ENCODE data around the gene PHAF1. TPM values are rescaled to one million over a fixed set of nuclear protein-coding genes. Genes with fewer than 3 reads are reported as not detected.

The PHAF1 gene
- total RNA-seq, 4 donors from 2014 or later: 14.2 to 22.5 (median 19.3) TPM

DNA sequence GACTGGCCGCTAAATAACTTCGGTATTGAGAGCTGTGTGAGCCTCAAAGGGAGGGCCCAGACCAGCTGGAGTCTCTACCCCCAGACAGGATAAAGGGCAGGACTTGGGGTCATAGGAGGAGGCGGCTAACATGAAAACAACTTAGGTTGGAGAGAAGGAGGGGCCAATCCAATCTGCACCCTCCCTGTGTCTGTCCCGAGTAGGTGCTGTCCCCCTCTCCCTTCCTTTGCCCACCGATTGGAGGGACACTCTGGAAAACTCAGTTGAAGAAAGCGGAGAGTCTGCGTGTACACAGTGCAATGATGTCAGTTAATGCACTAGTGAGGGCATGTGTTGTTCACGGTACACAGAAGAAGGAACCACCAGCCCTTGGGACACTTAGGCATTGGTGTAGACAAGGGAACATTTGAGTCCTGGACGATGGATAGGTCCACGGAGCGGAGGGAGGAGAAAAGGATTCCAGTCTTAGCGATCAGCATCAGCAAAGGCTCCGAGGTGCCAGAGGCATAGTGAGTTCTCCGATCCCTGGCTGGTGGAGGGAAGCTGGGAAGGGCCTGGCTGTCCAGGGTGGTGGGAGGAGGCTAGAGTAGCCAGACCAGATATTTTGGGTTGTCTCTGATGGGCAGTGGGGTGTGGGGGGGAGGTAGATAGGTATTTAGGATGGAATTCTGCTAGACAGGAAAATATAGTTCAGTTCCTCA lies 61.4 kb downstream of the PHAF1 start:
- peak overlapping the region; percentile 93 to 97 (median 97) for H3K27ac ChIP-seq
- peaks cover 44 to 78% (median 48%) of the 10 kb centered on the region in 3 donors for H3K4me1 ChIP-seq
- peaks cover 0 to 19% (median 0%) of the 10 kb centered on the region in 3 donors for H3K36me3 ChIP-seq
- H3K9me3 ChIP-seq: no peaks in the 10 kb centered on the region
- intact Hi-C loops (cut with DNase I): no loop called here
- peak in 1 of 4 donors; percentile 6 for TF ChIP-seq POLR2A (IDR thresholded peaks at IDR 0.05)
- TF ChIP-seq, protein P1, sequence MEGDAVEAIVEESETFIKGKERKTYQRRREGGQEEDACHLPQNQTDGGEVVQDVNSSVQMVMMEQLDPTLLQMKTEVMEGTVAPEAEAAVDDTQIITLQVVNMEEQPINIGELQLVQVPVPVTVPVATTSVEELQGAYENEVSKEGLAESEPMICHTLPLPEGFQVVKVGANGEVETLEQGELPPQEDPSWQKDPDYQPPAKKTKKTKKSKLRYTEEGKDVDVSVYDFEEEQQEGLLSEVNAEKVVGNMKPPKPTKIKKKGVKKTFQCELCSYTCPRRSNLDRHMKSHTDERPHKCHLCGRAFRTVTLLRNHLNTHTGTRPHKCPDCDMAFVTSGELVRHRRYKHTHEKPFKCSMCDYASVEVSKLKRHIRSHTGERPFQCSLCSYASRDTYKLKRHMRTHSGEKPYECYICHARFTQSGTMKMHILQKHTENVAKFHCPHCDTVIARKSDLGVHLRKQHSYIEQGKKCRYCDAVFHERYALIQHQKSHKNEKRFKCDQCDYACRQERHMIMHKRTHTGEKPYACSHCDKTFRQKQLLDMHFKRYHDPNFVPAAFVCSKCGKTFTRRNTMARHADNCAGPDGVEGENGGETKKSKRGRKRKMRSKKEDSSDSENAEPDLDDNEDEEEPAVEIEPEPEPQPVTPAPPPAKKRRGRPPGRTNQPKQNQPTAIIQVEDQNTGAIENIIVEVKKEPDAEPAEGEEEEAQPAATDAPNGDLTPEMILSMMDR (IDR thresholded peaks at IDR 0.05): no peak
- WGBS, 2 donors: 26 to 48% methylated on average over 11 to 12 of the region's 14 CpGs
- H3K4me3 ChIP-seq: peak overlapping the region; percentile 31 to 68 (median 56)
- H3K27me3 ChIP-seq: peaks cover 0 to 9% (median 0%) of the 10 kb centered on the region in 4 donors
- no peak for DNase-seq

- H3K27ac ChIP-seq: peak overlapping the region; percentile 94 to 97 (median 94)
- intact Hi-C loops (cut with DNase I): no loop called here
- H3K36me3 ChIP-seq: peaks cover 0 to 12% (median 0%) of the 10 kb centered on the region in 3 donors
- H3K4me3 ChIP-seq: peak overlapping the region; percentile 37 to 69 (median 51)
- peaks cover 0 to 4% (median 0%) of the 10 kb centered on the region in 4 donors for H3K27me3 ChIP-seq
- TF ChIP-seq, protein P1 (IDR thresholded peaks at IDR 0.05): no peak
- TF ChIP-seq POLR2A (IDR thresholded peaks at IDR 0.05): no peak
- peaks cover 56 to 98% (median 62%) of the 10 kb centered on the region in 3 donors for H3K4me1 ChIP-seq
- WGBS, 2 donors: 77 to 100% methylated on average over 1 of the region's 1 CpG
- no peaks in the 10 kb centered on the region for H3K9me3 ChIP-seq
- DNase-seq: no peak
Observed at GRCh38 chr16:67173323-67173722, 63.6 kb downstream of the PHAF1 start.

DNA sequence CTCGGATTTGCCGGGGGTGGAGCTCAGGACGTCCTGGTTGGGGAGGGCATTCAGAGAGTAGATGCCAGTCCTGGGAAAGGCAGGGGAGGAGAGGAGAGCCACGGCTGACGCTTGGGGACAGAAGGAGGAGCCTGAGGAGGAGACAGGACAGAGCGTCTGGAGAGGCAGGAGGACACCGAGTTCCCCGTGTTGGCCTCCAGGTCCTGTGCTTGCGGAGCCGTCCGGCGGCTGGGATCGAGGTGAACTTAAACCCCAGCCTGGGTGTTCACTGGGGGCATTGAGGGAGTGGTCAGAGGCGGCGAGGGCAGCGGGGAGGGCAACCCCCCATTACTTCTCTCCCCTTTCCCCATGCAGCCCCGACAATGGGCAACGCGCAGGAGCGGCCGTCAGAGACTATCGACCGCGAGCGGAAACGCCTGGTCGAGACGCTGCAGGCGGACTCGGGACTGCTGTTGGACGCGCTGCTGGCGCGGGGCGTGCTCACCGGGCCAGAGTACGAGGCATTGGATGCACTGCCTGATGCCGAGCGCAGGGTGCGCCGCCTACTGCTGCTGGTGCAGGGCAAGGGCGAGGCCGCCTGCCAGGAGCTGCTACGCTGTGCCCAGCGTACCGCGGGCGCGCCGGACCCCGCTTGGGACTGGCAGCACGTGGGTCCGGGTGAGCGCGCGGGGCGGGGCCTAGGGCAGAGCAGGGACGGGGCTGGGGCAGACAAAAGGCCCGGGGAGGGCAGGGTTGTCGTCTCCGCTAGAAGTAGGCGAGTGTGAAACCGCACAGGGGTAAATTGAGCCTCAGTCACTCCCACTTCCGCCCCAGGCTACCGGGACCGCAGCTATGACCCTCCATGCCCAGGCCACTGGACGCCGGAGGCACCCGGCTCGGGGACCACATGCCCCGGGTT lies 64.3 kb downstream of the PHAF1 start:
- Histone ChIP-seq H3K9me3 (no peaks in the 10 kb centered on the region), H3K27ac (peak overlapping the region; percentile 94 to 97 (median 94)), H3K27me3 (peaks cover 0 to 4% (median 0%) of the 10 kb centered on the region in 4 donors), H3K4me1 (peaks cover 63 to 99% (median 66%) of the 10 kb centered on the region in 3 donors), H3K36me3 (peaks cover 0 to 12% (median 0%) of the 10 kb centered on the region in 3 donors), H3K4me3 (peak overlapping the region; percentile 37 to 69 (median 51))
- intact Hi-C loops (cut with DNase I): no loop called here
- no peak for DNase-seq
- 0 to 3% methylated on average over 19 to 38 of the region's 71 CpGs for WGBS, 2 donors
- peak in 3 of 4 donors; percentile 46 to 82 (median 70) for TF ChIP-seq POLR2A (IDR thresholded peaks at IDR 0.05)
- TF ChIP-seq, protein P1 (IDR thresholded peaks at IDR 0.05): peak in 5 of 6 experiments; percentile 21 to 54 (median 36)

DNA sequence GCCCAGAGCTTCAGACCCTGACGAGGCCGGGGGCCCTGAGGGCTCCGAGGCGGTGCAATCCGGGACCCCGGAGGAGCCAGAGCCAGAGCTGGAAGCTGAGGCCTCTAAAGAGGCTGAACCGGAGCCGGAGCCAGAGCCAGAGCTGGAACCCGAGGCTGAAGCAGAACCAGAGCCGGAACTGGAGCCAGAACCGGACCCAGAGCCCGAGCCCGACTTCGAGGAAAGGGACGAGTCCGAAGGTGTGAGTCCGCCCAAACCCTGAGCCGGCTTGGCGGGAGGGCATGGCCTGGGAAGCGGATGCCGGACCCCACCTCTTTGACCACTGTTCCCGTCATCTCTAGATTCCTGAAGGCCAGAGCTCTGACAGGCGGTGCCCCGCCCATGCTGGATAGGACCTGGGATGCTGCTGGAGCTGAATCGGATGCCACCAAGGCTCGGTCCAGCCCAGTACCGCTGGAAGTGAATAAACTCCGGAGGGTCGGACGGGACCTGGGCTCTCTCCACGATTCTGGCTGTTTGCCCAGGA lies 65.0 kb downstream of the PHAF1 start:
- 31 to 55% methylated on average over 8 to 12 of the region's 31 CpGs for WGBS, 2 donors
- intact Hi-C loops (cut with DNase I): no loop called here
- peaks cover 0 to 4% (median 0%) of the 10 kb centered on the region in 4 donors for H3K27me3 ChIP-seq

More for the DNA sequence above, 65.0 kb downstream of the PHAF1 start:
- no peak for DNase-seq
- no peaks in the 10 kb centered on the region for H3K9me3 ChIP-seq
- peak overlapping the region; percentile 37 to 69 (median 51) for H3K4me3 ChIP-seq
- peaks cover 0 to 12% (median 0%) of the 10 kb centered on the region in 3 donors for H3K36me3 ChIP-seq
- TF ChIP-seq POLR2A (IDR thresholded peaks at IDR 0.05): no peak
- TF ChIP-seq, protein P1 (IDR thresholded peaks at IDR 0.05): no peak
- peaks cover 60 to 99% (median 66%) of the 10 kb centered on the region in 3 donors for H3K4me1 ChIP-seq
- peak overlapping the region; percentile 94 to 97 (median 94) for H3K27ac ChIP-seq

Data from esophagus squamous epithelium (tissue), 5 donors.